ENCODE measurements around the gene OR2A14. TPM values are rescaled to one million over a fixed set of nuclear protein-coding genes. Genes with fewer than 3 reads are reported as not detected.

OR2A14 gene
- not detected in 5 replicates for total RNA-seq (2022; extraction: Qiagen RNA extraction)

GRCh38 chr7:144122876-144123275, at the start of gene OR2A14:
OR2A14 (plus strand) TSS chr7:144123176; CDS start chr7:144129113, 5,937 bp downstream.

GRCh38 chr7:144085978-144086377, 37.0 kb upstream of the OR2A14 start, which contains the start of gene OR2A12:
OR2A12 (plus strand) TSS chr7:144086278; CDS start chr7:144095108, 8,830 bp downstream.

GRCh38 chr7:144109283-144109682, 13.7 kb upstream of the OR2A14 start, which contains the start of gene OR2A2:
OR2A2 (plus strand) TSS chr7:144109583; CDS start chr7:144109583, 0 bp downstream.

Other genes with a start within 250 kb of the OR2A14 start
- 13.1 to 19.9 TPM (median 18.0 TPM) in 5 replicates for gene TCAF1, start 221.0 kb upstream of the OR2A14 start, total RNA-seq (2022; extraction: Qiagen RNA extraction)
- not detected in 5 replicates for gene OR2F2, start 187.9 kb upstream of the OR2A14 start, total RNA-seq (2022; extraction: Qiagen RNA extraction)
- gene OR2F1, start 168.3 kb upstream of the OR2A14 start, total RNA-seq (2022; extraction: Qiagen RNA extraction), result not detected in 5 replicates
- gene OR6B1, start 122.9 kb upstream of the OR2A14 start, total RNA-seq (2022; extraction: Qiagen RNA extraction), result not detected in 5 replicates
- not detected in 5 replicates for gene OR2A5, start 74.2 kb upstream of the OR2A14 start, total RNA-seq (2022; extraction: Qiagen RNA extraction)
- gene OR2A25, start 53.4 kb upstream of the OR2A14 start, total RNA-seq (2022; extraction: Qiagen RNA extraction), result not detected in 5 replicates
- not detected in 5 replicates for gene OR2A12, start 36.9 kb upstream of the OR2A14 start, total RNA-seq (2022; extraction: Qiagen RNA extraction)
- gene OR2A2, start 13.6 kb upstream of the OR2A14 start, total RNA-seq (2022; extraction: Qiagen RNA extraction), result not detected in 5 replicates
- gene CTAGE4, start 60.3 kb downstream of the OR2A14 start, total RNA-seq (2022; extraction: Qiagen RNA extraction), result 0.05 TPM in 1 of 5 replicates, not detected in the others
- 0.18 to 0.50 TPM (median 0.40 TPM) in 5 replicates for gene ARHGEF35, start 72.7 kb downstream of the OR2A14 start, total RNA-seq (2022; extraction: Qiagen RNA extraction)
- gene OR2A42, start 116.4 kb downstream of the OR2A14 start, total RNA-seq (2022; extraction: Qiagen RNA extraction), result not detected in 5 replicates
- not detected in 5 replicates for gene OR2A7, start 141.6 kb downstream of the OR2A14 start, total RNA-seq (2022; extraction: Qiagen RNA extraction)
- gene CTAGE8, start 146.1 kb downstream of the OR2A14 start, total RNA-seq (2022; extraction: Qiagen RNA extraction), result not detected in 5 replicates
- not detected in 5 replicates for gene OR2A1, start 189.2 kb downstream of the OR2A14 start, total RNA-seq (2022; extraction: Qiagen RNA extraction)
- gene ARHGEF5, start 232.2 kb downstream of the OR2A14 start, total RNA-seq (2022; extraction: Qiagen RNA extraction), result 2.5 to 3.0 TPM (median 2.5 TPM) in 5 replicates

Measured in A549 treated with Mapracorat at 1 μM for 4 hours (cell line).